ENCODE results near the gene ZFHX3. TPM values are rescaled to one million over a fixed set of nuclear protein-coding genes. Genes with fewer than 3 reads are reported as not detected.

Gene ZFHX3
- total RNA-seq, 2 experiments from 2014 or later = 2.5 to 2.9 TPM

GRCh38 chr16:72848028-72848400, 199.9 kb downstream of the ZFHX3 start:
- CTCF ChIA-PET = interaction anchor here (0.9 to 5.3 kb wide), 5 partner anchors 8 to 349 kb away, joined by 3 to 42 read pairs (median 13); no protein-coding TSS in a partner anchor
- H3K4me3 Mint-ChIP-seq = no peak overlapping the region

GRCh38 chr16:72847187-72848027, 200.5 kb downstream of the ZFHX3 start:
- H3K9me3 Mint-ChIP-seq (ENCODE audit: insufficient read depth) = no peaks in the 10 kb centered on the region
- no peak overlapping the region for H3K4me3 Mint-ChIP-seq
- POLR2A ChIA-PET = no interaction called here
- H3K4me1 Mint-ChIP-seq (ENCODE audit: low read depth) = peaks cover 55% of the 10 kb centered on the region
- H3K27ac Mint-ChIP-seq = no peak overlapping the region
- H3K27me3 Mint-ChIP-seq (ENCODE audit: low read depth) = peaks cover 12% of the 10 kb centered on the region
- DNase-seq = peak; percentile 67
- CTCF ChIA-PET = interaction anchor here (0.9 to 5.3 kb wide), 6 partner anchors 9 to 349 kb away, joined by 3 to 42 read pairs (median 12); no protein-coding TSS in a partner anchor
- no peaks in the 10 kb centered on the region for H3K36me3 Mint-ChIP-seq (ENCODE audit: low read depth)
- ATAC-seq = peak; percentile 82

More at GRCh38 chr16:72848028-72848400, 199.9 kb downstream of the ZFHX3 start:
- DNase-seq = no peak
- Mint-ChIP-seq H3K36me3 (ENCODE audit: low read depth) (no peaks in the 10 kb centered on the region), H3K27ac (no peak overlapping the region), H3K9me3 (ENCODE audit: insufficient read depth) (no peaks in the 10 kb centered on the region), H3K27me3 (ENCODE audit: low read depth) (peaks cover 15% of the 10 kb centered on the region), H3K4me1 (ENCODE audit: low read depth) (peaks cover 50% of the 10 kb centered on the region)
- POLR2A ChIA-PET = no interaction called here
- ATAC-seq = no peak

- ChIA-PET CTCF (interaction anchor here (0.8 to 5.3 kb wide), 8 partner anchors 9 to 722 kb away, joined by 3 to 42 read pairs (median 9); no protein-coding TSS in a partner anchor), POLR2A (no interaction called here)
- Mint-ChIP-seq H3K27me3 (ENCODE audit: low read depth) (peaks cover 15% of the 10 kb centered on the region), H3K4me1 (ENCODE audit: low read depth) (peaks cover 55% of the 10 kb centered on the region), H3K4me3 (no peak overlapping the region), H3K36me3 (ENCODE audit: low read depth) (no peaks in the 10 kb centered on the region), H3K27ac (no peak overlapping the region), H3K9me3 (ENCODE audit: insufficient read depth) (no peaks in the 10 kb centered on the region)
- DNase-seq (no peak), ATAC-seq (no peak)
Observed at GRCh38 chr16:72846594-72846993, 201.3 kb downstream of the ZFHX3 start.

GRCh38 chr16:72845322-72846020, 202.5 kb downstream of the ZFHX3 start:
- ChIA-PET CTCF (interaction anchor here (1.0 to 5.3 kb wide), 4 partner anchors 11 to 721 kb away, joined by 4 to 42 read pairs (median 16); no protein-coding TSS in a partner anchor), POLR2A (no interaction called here)
- peak overlapping the region; percentile 33 for H3K27ac Mint-ChIP-seq
- H3K27me3 Mint-ChIP-seq (ENCODE audit: low read depth) = peaks cover 14% of the 10 kb centered on the region
- no peaks in the 10 kb centered on the region for H3K36me3 Mint-ChIP-seq (ENCODE audit: low read depth)
- peaks cover 55% of the 10 kb centered on the region for H3K4me1 Mint-ChIP-seq (ENCODE audit: low read depth)
- no peak overlapping the region for H3K4me3 Mint-ChIP-seq
- no peak for ATAC-seq
- H3K9me3 Mint-ChIP-seq (ENCODE audit: insufficient read depth) = no peaks in the 10 kb centered on the region
- no peak for DNase-seq

GRCh38 chr16:72844225-72844920, 203.6 kb downstream of the ZFHX3 start:
- ATAC-seq (peak; percentile 71), DNase-seq (peak; percentile 67)
- ChIA-PET POLR2A (no interaction called here), CTCF (interaction anchor here (1.0 to 2.0 kb wide), 4 partner anchors 8 to 12 kb away, joined by 4 to 24 read pairs (median 6); no protein-coding TSS in a partner anchor)
- Mint-ChIP-seq H3K27ac (peak overlapping the region; percentile 79), H3K36me3 (ENCODE audit: low read depth) (no peaks in the 10 kb centered on the region), H3K4me3 (peak overlapping the region; percentile 23), H3K27me3 (ENCODE audit: low read depth) (peaks cover 17% of the 10 kb centered on the region), H3K4me1 (ENCODE audit: low read depth) (peaks cover 51% of the 10 kb centered on the region), H3K9me3 (ENCODE audit: insufficient read depth) (no peaks in the 10 kb centered on the region)

- Mint-ChIP-seq H3K27me3 (ENCODE audit: low read depth) (peaks cover 14% of the 10 kb centered on the region), H3K4me1 (ENCODE audit: low read depth) (peaks cover 41% of the 10 kb centered on the region), H3K9me3 (ENCODE audit: insufficient read depth) (no peaks in the 10 kb centered on the region), H3K4me3 (no peak overlapping the region), H3K36me3 (ENCODE audit: low read depth) (no peaks in the 10 kb centered on the region), H3K27ac (no peak overlapping the region)
- ChIA-PET CTCF (interaction anchor here (3.2 kb wide), 1 partner anchor 9 kb away, joined by 18 read pairs; no protein-coding TSS in a partner anchor), POLR2A (no interaction called here)
- DNase-seq (no peak), ATAC-seq (no peak)
Observed at GRCh38 chr16:72841506-72841905, 206.4 kb downstream of the ZFHX3 start.

- no peak for DNase-seq
- H3K36me3 Mint-ChIP-seq (ENCODE audit: low read depth) = no peaks in the 10 kb centered on the region
- no peak for ATAC-seq
- peaks cover 41% of the 10 kb centered on the region for H3K4me1 Mint-ChIP-seq (ENCODE audit: low read depth)
- no peak overlapping the region for H3K4me3 Mint-ChIP-seq
- peaks cover 14% of the 10 kb centered on the region for H3K27me3 Mint-ChIP-seq (ENCODE audit: low read depth)
- CTCF ChIA-PET = interaction anchor here (3.2 kb wide), 1 partner anchor 8 kb away, joined by 18 read pairs; no protein-coding TSS in a partner anchor
- no peak overlapping the region for H3K27ac Mint-ChIP-seq
- H3K9me3 Mint-ChIP-seq (ENCODE audit: insufficient read depth) = no peaks in the 10 kb centered on the region
- POLR2A ChIA-PET = no interaction called here
Observed at GRCh38 chr16:72840631-72841381, 207.1 kb downstream of the ZFHX3 start.

- Mint-ChIP-seq H3K9me3 (ENCODE audit: insufficient read depth) (no peaks in the 10 kb centered on the region), H3K36me3 (ENCODE audit: low read depth) (no peaks in the 10 kb centered on the region), H3K4me1 (ENCODE audit: low read depth) (peaks cover 40% of the 10 kb centered on the region), H3K4me3 (no peak overlapping the region), H3K27ac (no peak overlapping the region), H3K27me3 (ENCODE audit: low read depth) (peaks cover 17% of the 10 kb centered on the region)
- no peak for DNase-seq
- no peak for ATAC-seq
- CTCF ChIA-PET = no interaction called here
- POLR2A ChIA-PET = no interaction called here
Observed at GRCh38 chr16:72838951-72839350, 209.0 kb downstream of the ZFHX3 start.

- ATAC-seq = no peak
- Mint-ChIP-seq H3K36me3 (ENCODE audit: low read depth) (no peaks in the 10 kb centered on the region), H3K4me1 (ENCODE audit: low read depth) (peaks cover 37% of the 10 kb centered on the region), H3K27ac (no peak overlapping the region), H3K27me3 (ENCODE audit: low read depth) (peaks cover 17% of the 10 kb centered on the region), H3K4me3 (no peak overlapping the region), H3K9me3 (ENCODE audit: insufficient read depth) (no peaks in the 10 kb centered on the region)
- CTCF ChIA-PET = no interaction called here
- POLR2A ChIA-PET = no interaction called here
- no peak for DNase-seq
Observed at GRCh38 chr16:72838586-72838910, 209.4 kb downstream of the ZFHX3 start.

- CTCF ChIA-PET = interaction anchor here (1.3 kb wide), 1 partner anchor 9 kb away, joined by 3 read pairs; no protein-coding TSS in a partner anchor
- POLR2A ChIA-PET = no interaction called here
- Mint-ChIP-seq H3K9me3 (ENCODE audit: insufficient read depth) (no peaks in the 10 kb centered on the region), H3K36me3 (ENCODE audit: low read depth) (no peaks in the 10 kb centered on the region), H3K4me3 (no peak overlapping the region), H3K27ac (no peak overlapping the region), H3K4me1 (ENCODE audit: low read depth) (peaks cover 35% of the 10 kb centered on the region), H3K27me3 (ENCODE audit: low read depth) (peaks cover 17% of the 10 kb centered on the region)
- ATAC-seq (no peak), DNase-seq (no peak)
Observed at GRCh38 chr16:72837846-72838585, 209.9 kb downstream of the ZFHX3 start.

Measured in activated CD8-positive, alpha-beta T cell treated with anti-CD3 and anti-CD28 coated beads, Interleukin-2, amount 10 ng/mL, durations not matched to agents 7 days and 5 days (primary cell).